ENCODE results near the gene SCNN1G. TPM values are rescaled to one million over a fixed set of nuclear protein-coding genes. Genes with fewer than 3 reads are reported as not detected.

SCNN1G gene
- total and polyA plus RNA-seq, 2 experiments from 2014 or later: not detected

DNA sequence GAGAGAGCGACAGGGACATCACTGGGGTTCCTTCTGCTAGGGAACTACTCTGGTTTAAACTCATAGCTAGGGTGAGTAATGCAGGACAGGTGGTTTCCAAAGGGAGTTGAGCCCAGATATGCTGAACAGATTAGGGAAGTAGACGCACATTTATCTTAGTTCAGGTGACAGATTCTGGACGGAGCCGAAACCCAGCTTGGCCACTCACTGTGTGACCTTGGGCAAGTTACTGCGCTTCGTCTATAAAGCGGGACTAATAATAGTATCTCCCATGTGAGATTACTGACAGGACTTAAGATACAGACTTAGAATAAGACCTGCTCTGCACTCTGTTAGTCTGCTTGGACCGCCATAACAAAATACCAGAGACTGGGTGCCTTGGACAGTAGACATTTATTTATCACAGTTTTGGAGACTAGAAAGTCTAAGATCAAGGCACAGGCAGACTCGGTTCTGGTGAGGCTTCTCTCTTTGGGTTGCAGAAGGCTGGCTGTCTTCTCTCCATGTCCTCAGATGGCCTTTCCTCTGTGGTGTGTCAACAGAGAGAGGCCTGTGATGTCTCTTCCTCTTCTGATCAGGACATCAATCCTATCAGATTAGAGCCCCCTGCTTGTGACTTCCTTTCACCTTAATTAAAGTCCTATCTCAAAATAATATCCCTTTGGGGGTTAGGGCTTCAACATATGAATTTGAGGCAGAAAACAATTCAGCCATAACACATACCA is 12.1 kb downstream of the SCNN1G start:
- no peak overlapping the region for H3K27ac ChIP-seq
- H3K4me1 ChIP-seq (ENCODE audit: insufficient read depth): no peaks in the 10 kb centered on the region
- 64 to 65% methylated on average over 9 of the region's 9 CpGs for WGBS, 2 experiments (ENCODE audit: low coverage in 1 of 2, low lambda C conversion rate in 2 of 2, missing lambda C conversion rate in 2 of 2)
- no peaks in the 10 kb centered on the region for H3K79me2 ChIP-seq (ENCODE audit: insufficient read depth)
- no peak overlapping the region for H3K9ac ChIP-seq
- no peak for TF ChIP-seq EZH2phosphoT487 (IDR thresholded peaks at IDR 0.05; ENCODE audit: insufficient read depth, low read depth)
- no peak for TF ChIP-seq EZH2 (IDR thresholded peaks at IDR 0.05; ENCODE audit: insufficient read depth, poor library complexity, severe bottlenecking)
- H3K4me2 ChIP-seq (ENCODE audit: unreplicated experiment): no peak overlapping the region
- DNase-seq: no peak
- H3K36me3 ChIP-seq (ENCODE audit: low read depth): no peaks in the 10 kb centered on the region
- H3F3A ChIP-seq (ENCODE audit: insufficient read depth): no peaks in the 10 kb centered on the region
- no peaks in the 10 kb centered on the region for H3K27me3 ChIP-seq (replicated peaks; ENCODE audit: insufficient read depth)
- H3K4me3 ChIP-seq: no peak overlapping the region
- H3K9me3 ChIP-seq (ENCODE audit: low read depth): no peaks in the 10 kb centered on the region
- H4K20me1 ChIP-seq (ENCODE audit: insufficient read depth): no peaks in the 10 kb centered on the region
- H2AFZ ChIP-seq: no peak overlapping the region
- H3K9me2 ChIP-seq (ENCODE audit: insufficient read depth): no peaks in the 10 kb centered on the region
- in situ Hi-C loops (cut with MboI): no loop called here

DNA sequence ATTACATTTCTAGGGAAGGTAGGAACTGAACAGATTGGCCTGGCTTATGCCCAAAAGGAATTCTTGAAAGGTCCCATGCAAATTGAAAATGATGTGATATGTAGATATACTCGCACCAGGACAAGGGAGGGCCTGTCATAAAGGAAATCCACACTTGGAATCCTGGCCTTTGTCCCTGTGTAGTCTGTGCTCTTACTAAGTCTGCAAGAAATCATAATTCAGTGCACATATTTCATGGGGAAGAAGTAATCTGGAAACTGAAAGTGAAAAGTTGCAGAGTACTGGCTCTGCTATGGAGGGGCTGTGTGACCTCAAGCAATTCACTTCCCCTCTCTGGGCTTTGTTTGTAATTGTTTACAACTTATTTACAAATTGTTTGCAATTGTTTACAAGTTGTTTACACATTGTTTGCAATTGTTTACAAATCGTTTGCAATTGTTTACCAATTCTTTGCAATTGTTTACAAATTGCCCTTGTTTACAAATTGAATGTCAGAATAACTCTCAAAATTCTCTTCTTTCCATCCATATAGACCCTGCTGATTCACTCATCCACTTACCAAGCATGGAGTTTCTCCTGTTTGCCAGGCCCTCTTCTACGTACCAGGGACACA is 12.9 kb downstream of the SCNN1G start:
- Histone ChIP-seq H3K4me1 (ENCODE audit: insufficient read depth) (no peaks in the 10 kb centered on the region), H4K20me1 (ENCODE audit: insufficient read depth) (no peaks in the 10 kb centered on the region), H3K9me2 (ENCODE audit: insufficient read depth) (no peaks in the 10 kb centered on the region), H3K4me2 (ENCODE audit: unreplicated experiment) (no peak overlapping the region), H3K4me3 (no peak overlapping the region), H3K27ac (no peak overlapping the region), H3F3A (ENCODE audit: insufficient read depth) (no peaks in the 10 kb centered on the region), H2AFZ (no peak overlapping the region), H3K36me3 (ENCODE audit: low read depth) (no peaks in the 10 kb centered on the region), H3K9ac (no peak overlapping the region), H3K9me3 (ENCODE audit: low read depth) (no peaks in the 10 kb centered on the region), H3K79me2 (ENCODE audit: insufficient read depth) (no peaks in the 10 kb centered on the region), H3K27me3 (replicated peaks; ENCODE audit: insufficient read depth) (no peaks in the 10 kb centered on the region)
- in situ Hi-C loops (cut with MboI): no loop called here
- no peak for TF ChIP-seq EZH2 (IDR thresholded peaks at IDR 0.05; ENCODE audit: insufficient read depth, poor library complexity, severe bottlenecking)
- TF ChIP-seq EZH2phosphoT487 (IDR thresholded peaks at IDR 0.05; ENCODE audit: insufficient read depth, low read depth): no peak
- DNase-seq: no peak
- 25 to 27% methylated on average over 3 of the region's 3 CpGs for WGBS, 2 experiments (ENCODE audit: low coverage in 1 of 2, low lambda C conversion rate in 2 of 2, missing lambda C conversion rate in 2 of 2)

DNA sequence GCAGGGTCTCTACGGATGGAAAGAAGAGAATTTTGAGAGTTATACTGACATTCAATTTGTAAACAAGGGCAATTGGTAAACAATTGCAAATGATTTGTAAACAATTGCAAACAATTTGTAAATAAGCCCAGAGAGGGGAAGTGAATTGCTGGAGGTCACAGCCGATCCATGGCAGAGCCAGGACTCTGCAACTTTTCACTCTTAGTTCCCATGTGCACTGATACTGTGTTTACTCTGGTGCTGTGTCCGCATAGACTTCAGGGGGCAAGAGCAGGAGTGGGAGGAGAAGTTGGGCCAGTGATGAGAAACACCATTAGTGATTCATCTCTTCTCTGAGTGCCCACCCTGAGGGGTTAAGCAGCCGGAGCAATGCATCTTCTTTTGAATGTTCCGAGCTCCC is 14.0 kb downstream of the SCNN1G start:
- no peaks in the 10 kb centered on the region for H3K79me2 ChIP-seq (ENCODE audit: insufficient read depth)
- H3K4me3 ChIP-seq: no peak overlapping the region
- H3K27ac ChIP-seq: no peak overlapping the region
- H3K27me3 ChIP-seq (replicated peaks; ENCODE audit: insufficient read depth): no peaks in the 10 kb centered on the region
- H3K9ac ChIP-seq: no peak overlapping the region
- 60 to 67% methylated on average over 5 of the region's 5 CpGs for WGBS, 2 experiments (ENCODE audit: low coverage in 1 of 2, low lambda C conversion rate in 2 of 2, missing lambda C conversion rate in 2 of 2)
- no peak for TF ChIP-seq EZH2phosphoT487 (IDR thresholded peaks at IDR 0.05; ENCODE audit: insufficient read depth, low read depth)
- no peak for TF ChIP-seq EZH2 (IDR thresholded peaks at IDR 0.05; ENCODE audit: insufficient read depth, poor library complexity, severe bottlenecking)
- no peaks in the 10 kb centered on the region for H3K4me1 ChIP-seq (ENCODE audit: insufficient read depth)
- H3K9me3 ChIP-seq (ENCODE audit: low read depth): no peaks in the 10 kb centered on the region
- DNase-seq: no peak
- H3K4me2 ChIP-seq (ENCODE audit: unreplicated experiment): no peak overlapping the region
- no peaks in the 10 kb centered on the region for H3K36me3 ChIP-seq (ENCODE audit: low read depth)
- in situ Hi-C loops (cut with MboI): no loop called here
- no peak overlapping the region for H2AFZ ChIP-seq
- no peaks in the 10 kb centered on the region for H4K20me1 ChIP-seq (ENCODE audit: insufficient read depth)
- no peaks in the 10 kb centered on the region for H3K9me2 ChIP-seq (ENCODE audit: insufficient read depth)
- H3F3A ChIP-seq (ENCODE audit: insufficient read depth): no peaks in the 10 kb centered on the region

- Histone ChIP-seq H3K9ac (no peak overlapping the region), H3K79me2 (ENCODE audit: insufficient read depth) (no peaks in the 10 kb centered on the region), H3K9me2 (ENCODE audit: insufficient read depth) (no peaks in the 10 kb centered on the region), H2AFZ (no peak overlapping the region), H3F3A (ENCODE audit: insufficient read depth) (no peaks in the 10 kb centered on the region), H4K20me1 (ENCODE audit: insufficient read depth) (no peaks in the 10 kb centered on the region), H3K27ac (no peak overlapping the region), H3K27me3 (replicated peaks; ENCODE audit: insufficient read depth) (no peaks in the 10 kb centered on the region), H3K9me3 (ENCODE audit: low read depth) (no peaks in the 10 kb centered on the region), H3K36me3 (ENCODE audit: low read depth) (no peaks in the 10 kb centered on the region), H3K4me2 (ENCODE audit: unreplicated experiment) (no peak overlapping the region), H3K4me3 (no peak overlapping the region), H3K4me1 (ENCODE audit: insufficient read depth) (no peaks in the 10 kb centered on the region)
- DNase-seq: no peak
- in situ Hi-C loops (cut with MboI): no loop called here
- TF ChIP-seq EZH2 (IDR thresholded peaks at IDR 0.05; ENCODE audit: insufficient read depth, poor library complexity, severe bottlenecking): no peak
- TF ChIP-seq EZH2phosphoT487 (IDR thresholded peaks at IDR 0.05; ENCODE audit: insufficient read depth, low read depth): no peak
- WGBS, 2 experiments (ENCODE audit: low coverage in 1 of 2, low lambda C conversion rate in 2 of 2, missing lambda C conversion rate in 2 of 2): 50 to 51% methylated on average over 1 of the region's 1 CpG
Observed at GRCh38 chr16:23202166-23202565, 19.6 kb downstream of the SCNN1G start.

All from GM23248 (cell line).